Measurements from ENCODE around the gene ADAMTS12. TPM values are rescaled to one million over a fixed set of nuclear protein-coding genes. Genes with fewer than 3 reads are reported as not detected.

ADAMTS12 gene
- total and polyA plus RNA-seq, 8 donors, result 0.31 to 4.2 (median 0.40) TPM

- Histone ChIP-seq H3K9me3 (no peaks in the 10 kb centered on the region), H3K36me3 (no peaks in the 10 kb centered on the region), H3K4me1 (no peaks in the 10 kb centered on the region), H3K27ac (no peak overlapping the region), H3K4me3 (no peak overlapping the region), H3K27me3 (peaks cover 0 to 4% (median 0%) of the 10 kb centered on the region in 4 donors)
- intact Hi-C loops (cut with DNase I), result no loop called here
- DNase-seq (no peak), FAIRE-seq (no peak), ATAC-seq (peak in 1 of 4 donors; percentile 29)
- no peak for TF ChIP-seq CTCF (IDR thresholded peaks at IDR 0.05)
These were observed 110.5 kb downstream of the ADAMTS12 start for GRCh38 chr5:33781286-33781685.

GRCh38 chr5:33776151-33776660, 115.6 kb downstream of the ADAMTS12 start:
- Histone ChIP-seq H3K27me3 (peaks cover 0 to 4% (median 0%) of the 10 kb centered on the region in 4 donors), H3K4me1 (no peaks in the 10 kb centered on the region), H3K27ac (no peak overlapping the region), H3K36me3 (no peaks in the 10 kb centered on the region), H3K4me3 (no peak overlapping the region), H3K9me3 (no peaks in the 10 kb centered on the region)
- TF ChIP-seq CTCF (IDR thresholded peaks at IDR 0.05), result no peak
- DNase-seq, result no peak
- 83% methylated on average over 2 of the region's 2 CpGs for WGBS, 2 donors
- intact Hi-C loops (cut with DNase I), result no loop called here
- no peak for FAIRE-seq
- ATAC-seq, result no peak

GRCh38 chr5:33774341-33774740, 117.4 kb downstream of the ADAMTS12 start:
- TF ChIP-seq CTCF (IDR thresholded peaks at IDR 0.05), result no peak
- Histone ChIP-seq H3K27me3 (peaks cover 0 to 4% (median 0%) of the 10 kb centered on the region in 4 donors), H3K9me3 (no peaks in the 10 kb centered on the region), H3K4me3 (no peak overlapping the region), H3K27ac (no peak overlapping the region), H3K4me1 (no peaks in the 10 kb centered on the region), H3K36me3 (no peaks in the 10 kb centered on the region)
- 43 to 44% methylated on average over 1 of the region's 1 CpG for WGBS, 2 donors
- FAIRE-seq (no peak), DNase-seq (no peak), ATAC-seq (no peak)
- intact Hi-C loops (cut with DNase I), result no loop called here

- Histone ChIP-seq H3K9me3 (no peaks in the 10 kb centered on the region), H3K27me3 (no peaks in the 10 kb centered on the region), H3K4me3 (no peak overlapping the region), H3K27ac (no peak overlapping the region), H3K36me3 (no peaks in the 10 kb centered on the region), H3K4me1 (no peaks in the 10 kb centered on the region)
- 27 to 29% methylated on average over 2 of the region's 2 CpGs for WGBS, 2 donors
- DNase-seq, result no peak
- TF ChIP-seq CTCF (IDR thresholded peaks at IDR 0.05), result no peak
- intact Hi-C loops (cut with DNase I), result no loop called here
- no peak for ATAC-seq
- FAIRE-seq, result no peak
These were observed 119.4 kb downstream of the ADAMTS12 start for GRCh38 chr5:33772380-33772897.

GRCh38 chr5:33769968-33770367, 121.8 kb downstream of the ADAMTS12 start:
- no peaks in the 10 kb centered on the region for H3K4me1 ChIP-seq
- DNase-seq (no peak), ATAC-seq (no peak), FAIRE-seq (no peak)
- H3K36me3 ChIP-seq, result no peaks in the 10 kb centered on the region
- intact Hi-C loops (cut with DNase I), result no loop called here
- no peak for TF ChIP-seq CTCF (IDR thresholded peaks at IDR 0.05)
- H3K9me3 ChIP-seq, result no peaks in the 10 kb centered on the region
- H3K27me3 ChIP-seq, result no peaks in the 10 kb centered on the region
- H3K4me3 ChIP-seq, result no peak overlapping the region
- WGBS, 2 donors, result 94 to 95% methylated on average over 1 of the region's 1 CpG
- H3K27ac ChIP-seq, result no peak overlapping the region
